GM23248 (cell line): Measurements from ENCODE around the gene ZBTB7C.

Experiments used
- EZH2 ChIP-seq: fragments of 200-600 bp; sonication (generic); IDR thresholded peaks from 2 replicates; pipeline ENCODE4 v1.6.1; 2018; ENCODE audit warnings: antibody characterized with exemption, mild to moderate bottlenecking; ENCODE audit not compliant: insufficient read depth, poor library complexity, severe bottlenecking
- EZH2phosphoT487 ChIP-seq: fragments of 200-600 bp; sonication (generic); IDR thresholded peaks from 2 replicates; pipeline ENCODE4 v1.6.1; 2018; ENCODE audit warnings: antibody characterized with exemption, moderate library complexity, mild to moderate bottlenecking, low read depth; ENCODE audit not compliant: insufficient read depth

- no peak for TF ChIP-seq EZH2phosphoT487
- TF ChIP-seq EZH2: no peak
Measured at GRCh38 chr18:48165111-48165866, 243.9 kb downstream of the ZBTB7C start.
